ENCODE results near the gene BAZ1B. TPM values are rescaled to one million over a fixed set of nuclear protein-coding genes. Genes with fewer than 3 reads are reported as not detected.

BAZ1B gene
- total RNA-seq, 1 donor from 2014 or later = 60.3 TPM

- DNase-seq (ENCODE audit: low read depth) = no peak
- TF ChIP-seq, protein P1, sequence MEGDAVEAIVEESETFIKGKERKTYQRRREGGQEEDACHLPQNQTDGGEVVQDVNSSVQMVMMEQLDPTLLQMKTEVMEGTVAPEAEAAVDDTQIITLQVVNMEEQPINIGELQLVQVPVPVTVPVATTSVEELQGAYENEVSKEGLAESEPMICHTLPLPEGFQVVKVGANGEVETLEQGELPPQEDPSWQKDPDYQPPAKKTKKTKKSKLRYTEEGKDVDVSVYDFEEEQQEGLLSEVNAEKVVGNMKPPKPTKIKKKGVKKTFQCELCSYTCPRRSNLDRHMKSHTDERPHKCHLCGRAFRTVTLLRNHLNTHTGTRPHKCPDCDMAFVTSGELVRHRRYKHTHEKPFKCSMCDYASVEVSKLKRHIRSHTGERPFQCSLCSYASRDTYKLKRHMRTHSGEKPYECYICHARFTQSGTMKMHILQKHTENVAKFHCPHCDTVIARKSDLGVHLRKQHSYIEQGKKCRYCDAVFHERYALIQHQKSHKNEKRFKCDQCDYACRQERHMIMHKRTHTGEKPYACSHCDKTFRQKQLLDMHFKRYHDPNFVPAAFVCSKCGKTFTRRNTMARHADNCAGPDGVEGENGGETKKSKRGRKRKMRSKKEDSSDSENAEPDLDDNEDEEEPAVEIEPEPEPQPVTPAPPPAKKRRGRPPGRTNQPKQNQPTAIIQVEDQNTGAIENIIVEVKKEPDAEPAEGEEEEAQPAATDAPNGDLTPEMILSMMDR (IDR thresholded peaks at IDR 0.05; ENCODE audit: insufficient read depth, low read length, poor library complexity, severe bottlenecking) = no peak
- no peaks in the 10 kb centered on the region for H3K27me3 ChIP-seq (ENCODE audit: control insufficient read depth, insufficient read depth, low read length)
- H3K4me3 ChIP-seq (ENCODE audit: low read depth, low read length) = peak overlapping the region; percentile 51
- H3K36me3 ChIP-seq (ENCODE audit: control insufficient read depth, insufficient read depth, low read length) = no peaks in the 10 kb centered on the region
Observed at GRCh38 chr7:73519867-73520672, 2.0 kb downstream of the BAZ1B start.

DNA sequence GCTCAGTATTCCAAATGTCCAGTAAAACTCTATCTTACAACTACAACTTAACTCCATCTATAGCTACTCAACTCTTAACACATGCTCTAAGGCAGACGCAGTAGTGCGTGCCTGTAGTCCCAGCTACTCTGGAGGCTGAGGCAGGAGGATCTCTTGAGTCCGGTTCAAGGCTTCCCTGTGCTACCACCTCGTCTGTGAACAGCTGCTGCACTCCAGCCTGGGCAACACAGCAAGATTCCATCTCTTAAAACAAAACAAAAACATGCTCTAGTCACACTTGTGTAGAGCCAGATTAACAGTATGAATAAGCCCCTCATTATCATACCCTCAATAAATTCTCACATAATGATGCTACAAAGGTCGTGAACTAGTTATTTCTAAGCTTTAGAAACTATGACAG is 3.6 kb downstream of the BAZ1B start:
- no peak for DNase-seq (ENCODE audit: low read depth)
- Histone ChIP-seq H3K36me3 (ENCODE audit: control insufficient read depth, insufficient read depth, low read length) (no peaks in the 10 kb centered on the region), H3K27me3 (ENCODE audit: control insufficient read depth, insufficient read depth, low read length) (no peaks in the 10 kb centered on the region), H3K4me3 (ENCODE audit: low read depth, low read length) (no peak overlapping the region)
- TF ChIP-seq, protein P1 (IDR thresholded peaks at IDR 0.05; ENCODE audit: insufficient read depth, low read length, poor library complexity, severe bottlenecking) = no peak

DNA sequence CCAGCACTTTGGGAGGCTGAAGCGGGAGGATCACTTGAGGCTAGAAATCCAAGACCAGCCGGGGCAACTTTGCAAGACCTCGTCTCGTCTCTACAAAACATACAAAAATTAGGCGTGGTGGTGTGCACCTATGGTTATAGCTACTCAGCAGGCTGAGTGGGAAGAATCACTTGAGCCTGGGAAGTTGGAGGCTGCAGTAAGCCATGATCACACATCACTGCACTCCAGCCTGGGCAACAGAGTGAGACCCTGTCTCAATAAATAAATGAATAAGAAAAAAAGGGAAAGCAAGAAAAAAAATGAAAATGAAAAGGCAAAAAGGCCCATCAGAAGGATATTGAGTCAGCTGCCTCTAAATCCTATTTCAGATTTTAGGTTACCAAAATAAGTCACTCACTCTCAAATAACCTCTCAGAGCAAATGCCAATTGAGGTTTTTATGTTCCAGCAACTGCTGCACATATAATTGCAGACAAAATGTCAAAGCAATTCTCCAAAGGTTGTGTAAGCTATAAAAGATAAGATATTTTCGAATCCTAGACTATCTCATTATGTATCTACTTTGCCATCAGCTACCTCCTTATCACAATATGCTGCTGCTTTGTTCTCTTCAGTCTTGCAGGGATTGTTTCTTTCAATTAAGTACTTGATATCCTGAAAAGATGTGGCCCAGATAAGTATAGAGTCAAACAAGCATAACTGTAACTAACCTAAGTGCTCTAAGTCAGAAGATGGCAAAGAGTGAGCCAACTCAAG is 4.7 kb downstream of the BAZ1B start:
- TF ChIP-seq, protein P1 (IDR thresholded peaks at IDR 0.05; ENCODE audit: insufficient read depth, low read length, poor library complexity, severe bottlenecking) = no peak
- no peaks in the 10 kb centered on the region for H3K36me3 ChIP-seq (ENCODE audit: control insufficient read depth, insufficient read depth, low read length)
- no peaks in the 10 kb centered on the region for H3K27me3 ChIP-seq (ENCODE audit: control insufficient read depth, insufficient read depth, low read length)
- no peak for DNase-seq (ENCODE audit: low read depth)
- H3K4me3 ChIP-seq (ENCODE audit: low read depth, low read length) = no peak overlapping the region

- DNase-seq (ENCODE audit: low read depth) = no peak
- H3K27me3 ChIP-seq (ENCODE audit: control insufficient read depth, insufficient read depth, low read length) = no peaks in the 10 kb centered on the region
- H3K4me3 ChIP-seq (ENCODE audit: low read depth, low read length) = no peak overlapping the region
- TF ChIP-seq, protein P1 (IDR thresholded peaks at IDR 0.05; ENCODE audit: insufficient read depth, low read length, poor library complexity, severe bottlenecking) = no peak
- H3K36me3 ChIP-seq (ENCODE audit: control insufficient read depth, insufficient read depth, low read length) = no peaks in the 10 kb centered on the region
Observed at GRCh38 chr7:73515178-73515577, 6.9 kb downstream of the BAZ1B start.

- DNase-seq (ENCODE audit: low read depth) = no peak
- Histone ChIP-seq H3K4me3 (ENCODE audit: low read depth, low read length) (no peak overlapping the region), H3K27me3 (ENCODE audit: control insufficient read depth, insufficient read depth, low read length) (no peaks in the 10 kb centered on the region), H3K36me3 (ENCODE audit: control insufficient read depth, insufficient read depth, low read length) (peaks cover 2% of the 10 kb centered on the region)
- TF ChIP-seq, protein P1 (IDR thresholded peaks at IDR 0.05; ENCODE audit: insufficient read depth, low read length, poor library complexity, severe bottlenecking) = no peak
Observed at GRCh38 chr7:73512018-73512780, 9.9 kb downstream of the BAZ1B start.

Data from kidney epithelial cell (primary cell).